ENCODE measurements around the gene C22orf23. TPM values are rescaled to one million over a fixed set of nuclear protein-coding genes. Genes with fewer than 3 reads are reported as not detected.

C22orf23 gene
- total RNA-seq, 6 experiments from 2014 or later = 0.40 TPM; not detected in 5

DNA sequence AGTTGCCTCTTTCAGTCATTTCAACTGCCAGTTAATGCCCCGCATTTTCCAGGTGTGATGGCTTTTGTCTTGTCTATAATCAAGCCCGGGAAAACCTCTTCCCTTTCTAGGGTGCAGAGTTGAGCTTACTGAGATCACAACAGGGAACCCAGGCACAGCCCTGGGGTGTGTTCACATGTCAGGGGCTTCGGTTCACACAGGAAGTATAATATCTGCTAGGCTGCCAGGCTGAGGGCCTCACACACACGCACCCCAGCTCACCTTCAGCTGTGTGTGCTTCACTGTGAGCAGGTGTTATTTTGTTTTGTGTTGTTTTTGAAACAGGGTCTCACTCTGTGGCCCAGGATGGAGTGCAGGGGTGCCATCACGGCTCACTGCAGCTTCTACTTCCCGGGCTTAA is 40.6 kb upstream of the C22orf23 start:
- H3K9me3 ChIP-seq = no peaks in the 10 kb centered on the region
- intact Hi-C loops (cut with DNase I) = no loop called here
- 62% methylated on average over 5 of the region's 6 CpGs for WGBS (ENCODE audit: insufficient coverage, low coverage, low lambda C conversion rate, missing lambda C conversion rate)
- no peak overlapping the region for H3K4me3 ChIP-seq
- peak in 2 of 4 donors; percentile 32 to 49 for ATAC-seq
- TF ChIP-seq, protein P1, sequence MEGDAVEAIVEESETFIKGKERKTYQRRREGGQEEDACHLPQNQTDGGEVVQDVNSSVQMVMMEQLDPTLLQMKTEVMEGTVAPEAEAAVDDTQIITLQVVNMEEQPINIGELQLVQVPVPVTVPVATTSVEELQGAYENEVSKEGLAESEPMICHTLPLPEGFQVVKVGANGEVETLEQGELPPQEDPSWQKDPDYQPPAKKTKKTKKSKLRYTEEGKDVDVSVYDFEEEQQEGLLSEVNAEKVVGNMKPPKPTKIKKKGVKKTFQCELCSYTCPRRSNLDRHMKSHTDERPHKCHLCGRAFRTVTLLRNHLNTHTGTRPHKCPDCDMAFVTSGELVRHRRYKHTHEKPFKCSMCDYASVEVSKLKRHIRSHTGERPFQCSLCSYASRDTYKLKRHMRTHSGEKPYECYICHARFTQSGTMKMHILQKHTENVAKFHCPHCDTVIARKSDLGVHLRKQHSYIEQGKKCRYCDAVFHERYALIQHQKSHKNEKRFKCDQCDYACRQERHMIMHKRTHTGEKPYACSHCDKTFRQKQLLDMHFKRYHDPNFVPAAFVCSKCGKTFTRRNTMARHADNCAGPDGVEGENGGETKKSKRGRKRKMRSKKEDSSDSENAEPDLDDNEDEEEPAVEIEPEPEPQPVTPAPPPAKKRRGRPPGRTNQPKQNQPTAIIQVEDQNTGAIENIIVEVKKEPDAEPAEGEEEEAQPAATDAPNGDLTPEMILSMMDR (IDR thresholded peaks at IDR 0.05) = no peak
- no peak for TF ChIP-seq POLR2A (IDR thresholded peaks at IDR 0.05)
- no peaks in the 10 kb centered on the region for H3K36me3 ChIP-seq
- DNase-seq = no peak
- H3K4me1 ChIP-seq = no peaks in the 10 kb centered on the region
- no peaks in the 10 kb centered on the region for H3K27me3 ChIP-seq
- no peak overlapping the region for H3K27ac ChIP-seq

GRCh38 chr22:37991731-37992442 is 38.5 kb upstream of the C22orf23 start:
- H3K4me1 ChIP-seq = no peaks in the 10 kb centered on the region
- DNase-seq (no peak), ATAC-seq (no peak)
- no peak overlapping the region for H3K4me3 ChIP-seq
- no peaks in the 10 kb centered on the region for H3K27me3 ChIP-seq
- WGBS (ENCODE audit: insufficient coverage, low coverage, low lambda C conversion rate, missing lambda C conversion rate) = 73% methylated on average over 6 of the region's 6 CpGs
- TF ChIP-seq, protein P1 (IDR thresholded peaks at IDR 0.05) = no peak
- TF ChIP-seq POLR2A (IDR thresholded peaks at IDR 0.05) = no peak
- no peaks in the 10 kb centered on the region for H3K36me3 ChIP-seq
- no peaks in the 10 kb centered on the region for H3K9me3 ChIP-seq
- intact Hi-C loops (cut with DNase I) = no loop called here
- H3K27ac ChIP-seq = no peak overlapping the region

- WGBS (ENCODE audit: insufficient coverage, low coverage, low lambda C conversion rate, missing lambda C conversion rate) = 83% methylated on average over 3 of the region's 7 CpGs
- intact Hi-C loops (cut with DNase I) = no loop called here
- DNase-seq (no peak), ATAC-seq (no peak)
- Histone ChIP-seq H3K4me3 (no peak overlapping the region), H3K27me3 (no peaks in the 10 kb centered on the region), H3K36me3 (no peaks in the 10 kb centered on the region), H3K4me1 (no peaks in the 10 kb centered on the region), H3K27ac (no peak overlapping the region), H3K9me3 (no peaks in the 10 kb centered on the region)
- no peak for TF ChIP-seq POLR2A (IDR thresholded peaks at IDR 0.05)
- TF ChIP-seq, protein P1 (IDR thresholded peaks at IDR 0.05) = no peak
These were observed 37.5 kb upstream of the C22orf23 start for GRCh38 chr22:37990862-37991261.

DNA sequence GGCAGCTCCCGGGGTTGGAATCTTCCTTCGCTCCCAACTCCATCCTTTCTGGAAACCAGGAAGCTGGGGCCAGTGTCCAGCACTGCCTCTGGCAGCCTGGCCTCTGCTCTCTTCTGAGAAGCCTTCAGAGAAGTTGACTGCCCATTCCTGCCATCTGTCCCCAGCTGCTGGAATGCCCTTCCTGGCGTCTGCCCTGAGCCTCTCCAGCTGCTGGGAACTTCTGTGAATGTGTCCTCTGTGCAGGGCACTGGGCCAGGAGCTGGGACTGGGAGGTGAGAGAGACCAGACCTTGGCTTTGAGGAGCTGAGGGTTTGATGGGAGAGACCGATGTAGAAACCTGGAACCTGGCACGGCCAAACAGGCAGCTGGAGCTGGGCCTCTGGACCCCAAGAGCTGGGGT is 36.9 kb upstream of the C22orf23 start:
- no peaks in the 10 kb centered on the region for H3K9me3 ChIP-seq
- no peaks in the 10 kb centered on the region for H3K36me3 ChIP-seq
- intact Hi-C loops (cut with DNase I) = no loop called here
- H3K27ac ChIP-seq = no peak overlapping the region
- DNase-seq = no peak
- H3K4me3 ChIP-seq = no peak overlapping the region
- TF ChIP-seq POLR2A (IDR thresholded peaks at IDR 0.05) = no peak
- H3K27me3 ChIP-seq = no peaks in the 10 kb centered on the region
- H3K4me1 ChIP-seq = no peaks in the 10 kb centered on the region
- WGBS (ENCODE audit: insufficient coverage, low coverage, low lambda C conversion rate, missing lambda C conversion rate) = no CpG with 5 or more reads among the region's 5 CpGs
- ATAC-seq = no peak

DNA sequence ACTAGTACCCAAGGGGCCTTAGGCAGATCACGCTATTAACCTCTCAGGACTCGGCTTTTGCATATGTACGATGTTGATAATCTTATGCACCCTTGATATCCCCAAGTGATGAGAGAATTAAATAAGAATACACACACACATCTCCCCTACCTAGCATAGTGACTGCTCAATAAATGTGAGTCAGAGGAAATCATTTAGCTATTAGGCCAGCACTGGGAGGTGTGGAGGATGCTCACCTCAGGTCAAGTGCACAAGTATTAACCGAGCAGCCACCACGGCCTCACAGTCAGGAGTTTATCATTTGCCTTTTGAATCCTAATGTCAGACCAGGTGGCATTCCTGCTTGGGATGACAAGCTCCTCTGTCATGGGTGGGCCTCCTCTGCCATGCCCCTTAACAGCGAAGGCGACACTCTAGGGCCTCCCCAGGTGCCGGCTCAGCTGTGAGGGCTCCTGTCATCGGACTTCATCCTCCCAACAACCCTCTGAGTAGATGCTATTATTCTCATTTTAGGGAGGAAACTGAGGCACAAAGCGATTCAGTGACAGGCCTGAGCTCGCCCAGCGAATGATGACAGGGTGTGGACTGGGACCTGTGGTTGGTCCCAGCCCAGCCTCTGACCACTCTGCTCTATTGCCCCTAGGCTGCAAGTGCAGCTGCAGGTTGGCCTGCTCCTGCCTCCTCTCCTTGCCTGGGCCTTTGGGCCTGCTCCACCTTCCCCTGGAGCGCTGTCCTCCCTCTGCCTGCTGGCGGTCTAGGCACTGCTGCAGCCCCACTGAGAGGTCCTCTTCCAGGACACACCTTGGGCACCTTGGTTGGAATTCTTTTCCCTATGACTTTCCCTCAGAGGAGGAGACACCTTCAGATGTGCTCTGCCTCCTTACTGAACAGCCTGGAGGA is 36.0 kb upstream of the C22orf23 start:
- ATAC-seq (no peak), DNase-seq (no peak)
- Histone ChIP-seq H3K4me3 (no peak overlapping the region), H3K4me1 (no peaks in the 10 kb centered on the region), H3K27me3 (no peaks in the 10 kb centered on the region), H3K9me3 (no peaks in the 10 kb centered on the region), H3K36me3 (no peaks in the 10 kb centered on the region), H3K27ac (no peak overlapping the region)
- WGBS (ENCODE audit: insufficient coverage, low coverage, low lambda C conversion rate, missing lambda C conversion rate) = 87% methylated on average over 5 of the region's 14 CpGs
- intact Hi-C loops (cut with DNase I) = no loop called here
- TF ChIP-seq, protein P1 (IDR thresholded peaks at IDR 0.05) = no peak
- TF ChIP-seq POLR2A (IDR thresholded peaks at IDR 0.05) = no peak
